ENCODE measurements around the gene ARMH4. TPM values are rescaled to one million over a fixed set of nuclear protein-coding genes. Genes with fewer than 3 reads are reported as not detected.
A peak's percentile ranks its signal among the peaks of the same experiment; 100 is the strongest.

The ARMH4 gene
- total and polyA plus RNA-seq, 10 of the 15 experiments (the other 5 are each of a cell fraction or from before 2014, with no cell fraction given) = 0.50 to 0.97 (median 0.60) TPM; not detected in 7

- no peak overlapping the region for H2AFZ ChIP-seq (ENCODE audit: control insufficient read depth, low read depth, low read length)
- no peaks in the 10 kb centered on the region for H3K27me3 ChIP-seq (replicated peaks in 1 of 2; ENCODE audit: control insufficient read depth in 2 of 2, insufficient read depth in 2 of 2, low read length in 1 of 2)
- ChIA-PET RAD21 (ENCODE audit: unreplicated experiment) (no interaction called here), POLR2A (interaction anchor here (0.7 kb wide), 1 partner anchor 471 kb away, joined by 3 read pairs; no protein-coding TSS in a partner anchor), SMC1A (ENCODE audit: uncharacterized antibody, unreplicated experiment) (no interaction called here), CTCF (interaction anchor here (0.8 to 1.1 kb wide), 3 partner anchors 8 to 11 kb away, joined by 3 to 8 read pairs (median 3); no protein-coding TSS in a partner anchor)
- no peaks in the 10 kb centered on the region for H3K9me3 ChIP-seq (replicated peaks; ENCODE audit: control insufficient read depth, insufficient read depth, low read length)
- H3K9ac ChIP-seq (ENCODE audit: control insufficient read depth, insufficient read depth, low read length) = no peak overlapping the region
- no TSS peak for BruUV-seq (replicated peaks)
- no peaks in the 10 kb centered on the region for H3K79me2 ChIP-seq (ENCODE audit: control insufficient read depth, insufficient read depth, low read length)
- no peak overlapping the region for H3K27ac ChIP-seq (ENCODE audit: control insufficient read depth, insufficient read depth)
- no peaks in the 10 kb centered on the region for H3K36me3 ChIP-seq (ENCODE audit: control insufficient read depth in 2 of 2, insufficient read depth in 2 of 2, low read length in 1 of 2)
- H4K20me1 ChIP-seq (ENCODE audit: control insufficient read depth, insufficient read depth) = no peaks in the 10 kb centered on the region
- TF ChIP-seq FOS (IDR thresholded peaks at IDR 0.05; ENCODE audit: borderline replicate concordance, extremely low read depth, insufficient read length) (no peak), YBX1 (IDR thresholded peaks at IDR 0.05) (no peak), RAD51 (IDR thresholded peaks at IDR 0.05) (no peak), CHD2 (IDR thresholded peaks at IDR 0.05; ENCODE audit: borderline replicate concordance, low read depth, low read length) (no peak), ZNF207 (IDR thresholded peaks at IDR 0.05; ENCODE audit: borderline replicate concordance) (no peak)
- H3K4me2 ChIP-seq (ENCODE audit: control insufficient read depth, insufficient read depth) = no peak overlapping the region
- H3K4me1 ChIP-seq (ENCODE audit: control insufficient read depth, insufficient read depth, low read length) = no peaks in the 10 kb centered on the region
- DNase-seq (ENCODE audit: low read depth, low spot score) (no peak), ATAC-seq (no peak), FAIRE-seq (no peak)
- no peak overlapping the region for H3K4me3 ChIP-seq
- in situ Hi-C loops (cut with MboI) (no loop called here), intact Hi-C loops (cut with micrococcal nuclease; ENCODE audit: unreplicated experiment) (no loop called here)
These were observed 8.5 kb upstream of the ARMH4 start for GRCh38 chr14:58160561-58160960.

GRCh38 chr14:58151133-58152013 lies 640 bp downstream of the ARMH4 start:
- intact Hi-C loops (cut with micrococcal nuclease; ENCODE audit: unreplicated experiment) = no loop called here
- H3K27me3 ChIP-seq (replicated peaks in 1 of 2; ENCODE audit: control insufficient read depth in 2 of 2, insufficient read depth in 2 of 2, low read length in 1 of 2) = peaks cover 9 to 16% of the 10 kb centered on the region in 2 experiments; a peak in 2 of 4 replicates
- WGBS (ENCODE audit: insufficient coverage, insufficient replicate concordance, low lambda C conversion rate, missing lambda C conversion rate) = 5% methylated on average over 56 of the region's 56 CpGs
- BruUV-seq (replicated peaks) = no TSS peak
- no peaks in the 10 kb centered on the region; the same call in 1 of the 2 replicates for H3K4me1 ChIP-seq (ENCODE audit: control insufficient read depth, insufficient read depth, low read length)
- no peaks in the 10 kb centered on the region for H4K20me1 ChIP-seq (ENCODE audit: control insufficient read depth, insufficient read depth)
- no peak overlapping the region for H3K9ac ChIP-seq (ENCODE audit: control insufficient read depth, insufficient read depth, low read length)
- H3K4me2 ChIP-seq (ENCODE audit: control insufficient read depth, insufficient read depth) = peak overlapping the region; percentile 94
- ATAC-seq (peak; percentile 68), DNase-seq (ENCODE audit: low read depth, low spot score) (no peak), FAIRE-seq (no peak)
- H2AFZ ChIP-seq (ENCODE audit: control insufficient read depth, low read depth, low read length) = no peak overlapping the region
- TF ChIP-seq DPF2 (IDR thresholded peaks at IDR 0.05) (0 out of 2 replicates have a peak, but pooled peaks have one; percentile 26), MEF2B (IDR thresholded peaks at IDR 0.05; ENCODE audit: partially characterized antibody, poor library complexity, severe bottlenecking) (no peak), HDAC2 (IDR thresholded peaks at IDR 0.05) (peak; percentile 77; the same call in 1 of the 2 replicates), ETV6 (conservative IDR thresholded peaks at IDR 0.05 in 1 of 2, IDR thresholded peaks at IDR 0.05 in 1 of 2; ENCODE audit: borderline replicate concordance in 1 of 2, low read depth in 1 of 2) (no peak), SMC3 (IDR thresholded peaks at IDR 0.05; ENCODE audit: borderline replicate concordance, low read length) (no peak), RAD51 (IDR thresholded peaks at IDR 0.05) (no peak), HDAC6 (IDR thresholded peaks at IDR 0.05; ENCODE audit: unreplicated experiment) (peak; percentile 99), CREM (IDR thresholded peaks at IDR 0.05; ENCODE audit: low read depth) (no peak), TCF3 (IDR thresholded peaks at IDR 0.05; ENCODE audit: borderline replicate concordance, insufficient read depth, low read depth, low read length) (no peak), RFX5 (IDR thresholded peaks at IDR 0.05; ENCODE audit: low read depth, low read length) (no peak)
- H3K36me3 ChIP-seq (ENCODE audit: control insufficient read depth in 2 of 2, insufficient read depth in 2 of 2, low read length in 1 of 2) = no peaks in the 10 kb centered on the region
- H3K27ac ChIP-seq (ENCODE audit: control insufficient read depth, insufficient read depth) = no peak overlapping the region
- in situ Hi-C loops (cut with MboI) = no loop called here
- ChIA-PET POLR2A (no interaction called here), RAD21 (ENCODE audit: unreplicated experiment) (no interaction called here), SMC1A (ENCODE audit: uncharacterized antibody, unreplicated experiment) (no interaction called here), CTCF (no interaction called here)
- no peaks in the 10 kb centered on the region for H3K79me2 ChIP-seq (ENCODE audit: control insufficient read depth, insufficient read depth, low read length)
- no peaks in the 10 kb centered on the region for H3K9me3 ChIP-seq (replicated peaks; ENCODE audit: control insufficient read depth, insufficient read depth, low read length)
- H3K4me3 ChIP-seq = peak overlapping the region; percentile 56
